Thyroid gland (tissue), 4 donors: ENCODE measurements around the gene IFNA2.

Experiments
- CTCF ChIP-seq, 6 experiments: fragments of 200-600 bp in 3 of 6; fragments of 450-650 bp in 3 of 6; sonication (generic) in 3 of 6; IDR thresholded peaks; one replicate each; pipeline ENCODE4 v1.5.1; 2016 to 2019; ENCODE audit warnings: antibody characterized with exemption in 6 of 6, mild to moderate bottlenecking in 2 of 6, inconsistent platforms in 1 of 6, moderate library complexity in 1 of 6
- POLR2A ChIP-seq, 2 donors: fragments of 450-650 bp; IDR thresholded peaks; one replicate each; pipeline ENCODE4 v1.6.1; 2017; ENCODE audit warnings: antibody characterized with exemption in 2 of 2, mild to moderate bottlenecking in 2 of 2, moderate library complexity in 1 of 2

- TF ChIP-seq CTCF (IDR thresholded peaks at IDR 0.05): no peak
- no peak for TF ChIP-seq POLR2A (IDR thresholded peaks at IDR 0.05)
Observed at GRCh38 chr9:21408817-21409216, 23.6 kb upstream of the IFNA2 start, which contains the start of gene IFNA8.
